HFFc6 (cell line): ENCODE data around the gene NAPG. TPM values are rescaled to one million over a fixed set of nuclear protein-coding genes. Genes with fewer than 3 reads are reported as not detected.
"Not testable (repeated sequence)": the region's sequence is repeated elsewhere in the genome, so short reads cannot be mapped to it uniquely, and the experiment has no call there.

Experiments
- DNase-seq: peaks from one replicate; pipeline ENCODE4 v3.0.0-alpha.2; 2018
- H3K27ac Mint-ChIP-seq: 2 replicates; pipeline ENCODE4 v1.8.0; 2020; ENCODE audit warnings: mild to moderate bottlenecking, mixed read lengths
- H3K27me3 Mint-ChIP-seq: 2 replicates; pipeline ENCODE4 v1.8.0; 2021; ENCODE audit warnings: mild to moderate bottlenecking, moderate library complexity, mixed read lengths; ENCODE audit not compliant: insufficient read depth
- H3K36me3 Mint-ChIP-seq: 2 replicates; pipeline ENCODE4 v1.8.0; 2021; ENCODE audit warnings: low read depth, mixed read lengths
- H3K4me1 Mint-ChIP-seq: 2 replicates; pipeline ENCODE4 v1.8.0; 2020; ENCODE audit warnings: low read depth, mixed read lengths
- H3K4me3 Mint-ChIP-seq: 2 replicates; pipeline ENCODE4 v1.8.0; 2020; ENCODE audit warnings: mild to moderate bottlenecking, moderate library complexity, mixed read lengths
- H3K9me3 Mint-ChIP-seq: 2 replicates; pipeline ENCODE4 v1.8.0; 2020; ENCODE audit warnings: mild to moderate bottlenecking, mixed read lengths
- total RNA-seq, 6 experiments: library from RNA; stranded (reverse); fragmentation: NEBNext Ultra II Directional; extraction: Animal tissue kit (Norgen Biotek cat#: 25700); gene quantifications; 2 replicates in 1 of 6; 3 replicates in 5 of 6; pipeline ENCODE4 v1.2.3, GENCODE V29; 2021
- TF ChIP-seq, protein P1 (sequence below): fragments of 200-600 bp; sonication (generic); IDR thresholded peaks from 2 replicates; pipeline ENCODE4 v1.5.0; 2021; ENCODE audit warnings: antibody characterized with exemption, mild to moderate bottlenecking

The NAPG gene
- total RNA-seq, 6 experiments from 2014 or later = 35.1 to 40.2 (median 37.9) TPM

DNA sequence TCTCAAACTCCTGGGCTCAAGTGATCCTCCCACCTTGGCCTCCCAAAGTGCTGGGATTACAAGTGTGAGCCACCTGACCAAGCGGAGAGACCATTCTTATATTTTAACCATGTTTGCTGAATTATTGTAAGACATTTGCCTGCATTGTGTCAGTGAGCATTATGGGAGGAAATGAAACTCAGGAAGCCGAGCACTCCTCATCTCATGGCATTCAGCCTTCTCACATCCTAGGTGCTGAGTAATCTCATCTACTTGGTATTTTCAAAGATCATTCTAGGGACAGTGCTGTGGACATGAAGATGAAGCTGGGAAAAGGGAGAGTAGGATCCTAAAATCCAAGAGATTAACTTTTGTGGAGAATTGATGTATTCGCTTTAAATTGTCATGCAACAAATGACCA, 66.1 kb downstream of the NAPG start:
- TF ChIP-seq, protein P1, sequence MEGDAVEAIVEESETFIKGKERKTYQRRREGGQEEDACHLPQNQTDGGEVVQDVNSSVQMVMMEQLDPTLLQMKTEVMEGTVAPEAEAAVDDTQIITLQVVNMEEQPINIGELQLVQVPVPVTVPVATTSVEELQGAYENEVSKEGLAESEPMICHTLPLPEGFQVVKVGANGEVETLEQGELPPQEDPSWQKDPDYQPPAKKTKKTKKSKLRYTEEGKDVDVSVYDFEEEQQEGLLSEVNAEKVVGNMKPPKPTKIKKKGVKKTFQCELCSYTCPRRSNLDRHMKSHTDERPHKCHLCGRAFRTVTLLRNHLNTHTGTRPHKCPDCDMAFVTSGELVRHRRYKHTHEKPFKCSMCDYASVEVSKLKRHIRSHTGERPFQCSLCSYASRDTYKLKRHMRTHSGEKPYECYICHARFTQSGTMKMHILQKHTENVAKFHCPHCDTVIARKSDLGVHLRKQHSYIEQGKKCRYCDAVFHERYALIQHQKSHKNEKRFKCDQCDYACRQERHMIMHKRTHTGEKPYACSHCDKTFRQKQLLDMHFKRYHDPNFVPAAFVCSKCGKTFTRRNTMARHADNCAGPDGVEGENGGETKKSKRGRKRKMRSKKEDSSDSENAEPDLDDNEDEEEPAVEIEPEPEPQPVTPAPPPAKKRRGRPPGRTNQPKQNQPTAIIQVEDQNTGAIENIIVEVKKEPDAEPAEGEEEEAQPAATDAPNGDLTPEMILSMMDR = no peak
- Mint-ChIP-seq H3K9me3 (no peaks in the 10 kb centered on the region), H3K4me1 (no peaks in the 10 kb centered on the region), H3K36me3 (no peaks in the 10 kb centered on the region), H3K4me3 (no peak overlapping the region), H3K27ac (no peak overlapping the region), H3K27me3 (peaks cover 2% of the 10 kb centered on the region)
- DNase-seq = no peak

DNA sequence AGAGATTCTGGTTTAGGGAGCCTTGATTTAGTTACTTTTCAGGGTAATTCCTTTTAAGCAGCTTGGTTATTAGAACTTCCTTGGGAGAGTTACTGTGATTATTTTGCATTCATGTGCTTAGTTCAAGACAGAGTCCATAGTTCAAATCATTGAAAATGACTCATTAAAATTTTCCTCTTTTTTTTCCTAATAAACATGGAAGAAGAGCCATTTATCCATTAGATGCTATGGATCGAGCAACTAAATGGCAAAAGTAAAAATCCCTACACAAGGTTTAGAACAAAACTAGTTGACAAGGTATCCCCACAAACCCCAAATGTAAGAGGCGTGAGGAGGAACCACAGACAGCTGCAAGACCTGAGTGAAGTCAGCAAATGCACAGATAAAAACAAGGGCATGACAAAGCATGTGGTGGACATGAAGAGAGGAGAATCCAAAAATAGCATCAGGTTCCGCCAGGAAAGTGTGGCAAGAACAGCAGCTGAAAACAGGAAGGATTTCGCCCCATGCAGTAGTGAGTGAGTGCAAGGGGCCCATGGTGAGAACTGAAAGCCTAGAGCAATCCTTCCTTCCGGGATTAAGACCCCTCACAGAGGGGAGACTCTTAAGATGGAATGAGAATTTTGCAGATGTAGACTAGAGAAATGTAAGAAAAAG, 67.7 kb downstream of the NAPG start:
- not testable (repeated sequence) for H3K27ac Mint-ChIP-seq, DNase-seq

DNA sequence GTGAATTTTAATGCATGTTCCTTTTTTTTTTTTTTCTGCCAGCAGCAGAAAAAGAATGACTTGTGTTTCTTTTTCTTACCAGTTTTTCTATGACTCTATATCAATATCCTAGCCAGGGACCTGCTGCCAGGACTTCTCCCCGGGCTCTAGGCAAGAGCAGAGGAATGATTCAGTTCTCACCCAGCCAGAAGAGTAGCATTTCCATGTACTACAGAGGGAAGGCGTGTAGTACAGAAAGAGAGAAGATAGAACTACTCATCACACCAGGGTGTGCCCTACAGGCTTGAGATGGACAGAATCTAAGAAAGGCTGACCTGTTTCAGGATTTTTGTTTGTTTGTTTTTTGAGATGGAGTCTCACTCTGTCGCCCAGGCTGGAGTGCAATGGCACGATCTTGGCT, 70.1 kb downstream of the NAPG start:
- not testable (repeated sequence) for H3K36me3 Mint-ChIP-seq, H3K4me3 Mint-ChIP-seq, H3K27ac Mint-ChIP-seq, H3K9me3 Mint-ChIP-seq, DNase-seq, H3K4me1 Mint-ChIP-seq, H3K27me3 Mint-ChIP-seq

More for the DNA sequence above, 67.7 kb downstream of the NAPG start:
- H3K27me3 Mint-ChIP-seq, H3K9me3 Mint-ChIP-seq, H3K4me1 Mint-ChIP-seq, H3K4me3 Mint-ChIP-seq, H3K36me3 Mint-ChIP-seq: not testable (repeated sequence)

DNA sequence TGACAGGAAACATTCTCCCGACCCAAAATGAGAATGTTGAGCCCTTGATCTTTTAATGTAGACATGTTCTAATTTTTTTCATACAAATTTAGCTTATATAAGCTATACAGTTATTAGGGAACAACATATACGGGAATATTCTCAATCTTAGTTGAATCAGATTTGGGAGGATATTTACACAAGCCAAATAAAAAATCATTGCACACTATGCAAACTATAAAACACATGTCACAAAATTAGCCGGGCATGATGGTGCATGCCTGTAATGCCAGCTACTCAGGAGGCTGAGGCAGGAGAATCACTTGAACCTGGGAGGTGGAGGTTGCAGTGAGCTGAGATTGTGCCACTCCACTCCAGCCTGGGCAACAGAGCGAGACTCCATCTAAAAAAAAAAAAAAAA, 71.9 kb downstream of the NAPG start:
- not testable (repeated sequence) for H3K4me1 Mint-ChIP-seq, H3K4me3 Mint-ChIP-seq, H3K27me3 Mint-ChIP-seq, DNase-seq, H3K9me3 Mint-ChIP-seq, H3K27ac Mint-ChIP-seq, H3K36me3 Mint-ChIP-seq

DNA sequence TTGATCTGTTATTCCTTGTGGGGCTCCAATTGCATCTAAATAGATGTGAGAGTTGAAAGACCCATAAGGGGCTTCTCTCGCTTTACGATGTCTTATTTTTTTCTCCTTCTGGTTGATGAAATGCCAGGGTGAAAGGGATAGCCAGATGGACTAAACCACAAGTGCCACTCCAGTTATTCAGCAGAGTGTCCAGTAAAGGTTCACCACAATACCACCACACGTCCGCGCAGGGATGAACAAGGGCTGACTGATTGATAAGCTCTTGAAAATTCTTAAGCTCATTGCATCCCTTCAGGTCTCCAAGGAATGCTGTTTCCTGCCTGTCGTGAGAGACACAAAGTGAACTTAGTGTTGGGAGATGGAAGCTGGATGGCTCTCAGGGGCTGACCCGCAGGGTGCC, 74.9 kb downstream of the NAPG start:
- H3K27me3 Mint-ChIP-seq, H3K36me3 Mint-ChIP-seq, H3K9me3 Mint-ChIP-seq, H3K4me1 Mint-ChIP-seq, DNase-seq, H3K27ac Mint-ChIP-seq, H3K4me3 Mint-ChIP-seq: not testable (repeated sequence)

Other genes with a start within 250 kb of the NAPG start
- under 1 TPM in 1 of 6 experiments, not detected in 5; 0.12 TPM for gene APCDD1, start 71.4 kb upstream of the NAPG start, total RNA-seq